Measurements from ENCODE around the gene RTF1. TPM values are rescaled to one million over a fixed set of nuclear protein-coding genes. Genes with fewer than 3 reads are reported as not detected.

The RTF1 gene
- polyA plus RNA-seq, 2 of the 4 experiments (the other 2 are of a cell fraction) = 21.1 to 22.8 TPM

DNA sequence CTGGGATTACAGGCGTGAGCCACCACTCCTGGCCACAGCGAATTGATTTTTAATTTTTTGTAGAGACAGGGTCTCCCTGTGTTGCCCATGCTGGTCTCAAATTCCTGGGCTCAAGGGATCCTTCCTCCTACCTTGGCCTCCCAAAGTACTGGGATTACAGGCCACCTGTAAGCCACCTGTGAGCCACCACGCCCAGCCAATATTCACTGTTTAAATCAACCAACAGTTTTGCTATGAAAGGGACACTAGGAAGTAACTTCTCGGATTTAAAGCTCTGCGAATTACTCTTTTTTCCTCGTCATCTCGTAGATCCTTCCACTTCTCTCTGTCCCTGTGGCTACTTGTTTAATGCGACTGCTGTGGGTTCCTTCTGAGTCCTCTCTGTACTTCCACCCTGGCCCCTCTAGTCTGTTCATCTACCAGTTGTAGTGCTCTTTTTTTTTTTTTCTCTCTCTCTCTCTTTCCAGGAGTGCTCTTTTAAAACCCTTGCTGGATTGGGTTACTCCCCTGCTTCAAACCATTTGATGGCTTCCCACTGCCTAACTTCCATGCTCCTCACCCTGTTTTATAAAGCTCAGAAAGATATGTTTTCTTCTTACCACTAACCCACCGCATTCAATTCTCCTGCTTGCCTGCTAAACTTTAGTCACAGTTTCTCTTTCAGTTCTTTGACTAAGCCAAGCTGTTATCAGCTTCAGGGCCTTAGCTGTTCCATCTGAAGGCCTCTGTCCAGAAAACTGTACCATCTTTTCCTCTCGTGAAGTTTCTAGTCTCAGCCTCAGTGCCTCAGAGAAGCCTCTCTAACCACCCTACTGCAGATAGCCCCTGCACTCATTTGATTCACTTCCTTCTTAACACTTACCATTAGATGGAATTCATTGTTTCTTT lies 12.4 kb downstream of the RTF1 start:
- CTCF ChIA-PET = no interaction called here
- no peak overlapping the region for H3K27ac ChIP-seq
- no peaks in the 10 kb centered on the region for H3K4me1 ChIP-seq
- no peak overlapping the region for H3K4me3 ChIP-seq
- no peak for DNase-seq (ENCODE audit: low read depth in 1 of 2, low spot score in 1 of 2)
- WGBS (ENCODE audit: missing lambda C conversion rate) = 94% methylated on average over 10 of the region's 10 CpGs
- no peak for ATAC-seq
- no peak overlapping the region for H3K4me2 ChIP-seq
- POLR2A ChIA-PET = no interaction called here
- no peaks in the 10 kb centered on the region for H3K9me3 ChIP-seq
- no peak for FAIRE-seq
- TF ChIP-seq MYC (IDR thresholded peaks at IDR 0.05; ENCODE audit: borderline replicate concordance, low read length) (no peak), GATA3 (IDR thresholded peaks at IDR 0.05; ENCODE audit: borderline replicate concordance) (no peak), POLR2A (IDR thresholded peaks at IDR 0.05; ENCODE audit: low read length) (no peak), EP300 (IDR thresholded peaks at IDR 0.05) (no peak), SMC3 (IDR thresholded peaks at IDR 0.05) (no peak), HEYL (CRISPR knock-in tag; IDR thresholded peaks at IDR 0.05) (no peak), HOXA7 (CRISPR knock-in tag; IDR thresholded peaks at IDR 0.05) (no peak)
- TF ChIP-seq, protein P1, sequence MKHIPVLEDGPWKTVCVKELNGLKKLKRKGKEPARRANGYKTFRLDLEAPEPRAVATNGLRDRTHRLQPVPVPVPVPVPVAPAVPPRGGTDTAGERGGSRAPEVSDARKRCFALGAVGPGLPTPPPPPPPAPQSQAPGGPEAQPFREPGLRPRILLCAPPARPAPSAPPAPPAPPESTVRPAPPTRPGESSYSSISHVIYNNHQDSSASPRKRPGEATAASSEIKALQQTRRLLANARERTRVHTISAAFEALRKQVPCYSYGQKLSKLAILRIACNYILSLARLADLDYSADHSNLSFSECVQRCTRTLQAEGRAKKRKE (CRISPR knock-in tag; IDR thresholded peaks at IDR 0.05; ENCODE audit: low read depth) = no peak
- TF ChIP-seq, protein P2, sequence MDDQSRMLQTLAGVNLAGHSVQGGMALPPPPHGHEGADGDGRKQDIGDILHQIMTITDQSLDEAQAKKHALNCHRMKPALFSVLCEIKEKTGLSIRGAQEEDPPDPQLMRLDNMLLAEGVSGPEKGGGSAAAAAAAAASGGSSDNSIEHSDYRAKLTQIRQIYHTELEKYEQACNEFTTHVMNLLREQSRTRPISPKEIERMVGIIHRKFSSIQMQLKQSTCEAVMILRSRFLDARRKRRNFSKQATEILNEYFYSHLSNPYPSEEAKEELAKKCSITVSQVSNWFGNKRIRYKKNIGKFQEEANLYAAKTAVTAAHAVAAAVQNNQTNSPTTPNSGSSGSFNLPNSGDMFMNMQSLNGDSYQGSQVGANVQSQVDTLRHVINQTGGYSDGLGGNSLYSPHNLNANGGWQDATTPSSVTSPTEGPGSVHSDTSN (IDR thresholded peaks at IDR 0.05) = no peak
- TF ChIP-seq, protein P3, sequence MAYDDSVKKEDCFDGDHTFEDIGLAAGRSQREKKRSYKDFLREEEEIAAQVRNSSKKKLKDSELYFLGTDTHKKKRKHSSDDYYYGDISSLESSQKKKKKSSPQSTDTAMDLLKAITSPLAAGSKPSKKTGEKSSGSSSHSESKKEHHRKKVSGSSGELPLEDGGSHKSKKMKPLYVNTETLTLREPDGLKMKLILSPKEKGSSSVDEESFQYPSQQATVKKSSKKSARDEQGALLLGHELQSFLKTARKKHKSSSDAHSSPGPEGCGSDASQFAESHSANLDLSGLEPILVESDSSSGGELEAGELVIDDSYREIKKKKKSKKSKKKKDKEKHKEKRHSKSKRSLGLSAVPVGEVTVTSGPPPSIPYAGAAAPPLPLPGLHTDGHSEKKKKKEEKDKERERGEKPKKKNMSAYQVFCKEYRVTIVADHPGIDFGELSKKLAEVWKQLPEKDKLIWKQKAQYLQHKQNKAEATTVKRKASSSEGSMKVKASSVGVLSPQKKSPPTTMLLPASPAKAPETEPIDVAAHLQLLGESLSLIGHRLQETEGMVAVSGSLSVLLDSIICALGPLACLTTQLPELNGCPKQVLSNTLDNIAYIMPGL (CRISPR knock-in tag; IDR thresholded peaks at IDR 0.05; ENCODE audit: borderline replicate concordance) = no peak
- TF ChIP-seq, protein P4, sequence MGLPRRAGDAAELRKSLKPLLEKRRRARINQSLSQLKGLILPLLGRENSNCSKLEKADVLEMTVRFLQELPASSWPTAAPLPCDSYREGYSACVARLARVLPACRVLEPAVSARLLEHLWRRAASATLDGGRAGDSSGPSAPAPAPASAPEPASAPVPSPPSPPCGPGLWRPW (IDR thresholded peaks at IDR 0.05) = no peak

DNA sequence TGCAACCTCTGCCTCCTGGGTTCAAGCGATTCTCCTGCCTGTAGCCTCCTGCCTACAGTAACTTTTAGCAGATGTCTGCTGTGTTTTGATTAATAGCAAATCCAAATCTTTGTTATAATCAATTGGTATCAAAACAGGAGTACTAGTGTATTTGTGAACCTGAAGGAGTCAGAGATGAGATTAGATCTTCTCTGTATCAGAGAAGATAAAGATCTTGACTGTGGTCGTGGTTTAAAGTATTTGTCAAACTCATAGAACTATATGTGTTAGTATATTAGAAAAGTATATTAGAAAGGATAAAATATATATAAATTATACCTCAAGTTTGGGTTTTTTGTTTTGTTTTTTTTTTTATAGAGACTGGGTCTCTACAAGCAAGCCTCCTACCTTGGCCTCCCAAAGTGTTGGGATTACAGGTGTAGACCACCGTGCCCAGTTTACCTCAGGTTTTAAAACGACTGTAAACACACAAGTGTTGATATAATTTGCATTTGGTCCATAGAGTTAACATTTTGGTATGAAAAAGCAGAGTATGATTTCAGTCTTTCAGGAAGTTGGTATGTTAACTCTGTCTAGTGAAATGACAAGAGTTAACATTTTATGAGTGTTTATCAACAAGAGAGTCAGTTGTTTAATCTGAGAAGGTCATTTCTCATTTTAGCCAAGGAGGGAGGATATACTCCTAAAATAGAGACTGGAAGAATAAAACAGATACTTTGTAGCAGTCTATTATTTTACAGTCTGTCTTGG lies 18.3 kb downstream of the RTF1 start:
- no peak overlapping the region for H3K27ac ChIP-seq
- WGBS (ENCODE audit: missing lambda C conversion rate) = 82% methylated on average over 4 of the region's 4 CpGs
- H3K4me2 ChIP-seq = no peak overlapping the region
- H3K4me3 ChIP-seq = no peak overlapping the region
- no peak for ATAC-seq
- ChIA-PET POLR2A (no interaction called here), CTCF (no interaction called here)
- no peak for DNase-seq (ENCODE audit: low read depth in 1 of 2, low spot score in 1 of 2)
- no peak for FAIRE-seq
- no peaks in the 10 kb centered on the region for H3K9me3 ChIP-seq
- no peaks in the 10 kb centered on the region for H3K4me1 ChIP-seq
- TF ChIP-seq, protein P5, sequence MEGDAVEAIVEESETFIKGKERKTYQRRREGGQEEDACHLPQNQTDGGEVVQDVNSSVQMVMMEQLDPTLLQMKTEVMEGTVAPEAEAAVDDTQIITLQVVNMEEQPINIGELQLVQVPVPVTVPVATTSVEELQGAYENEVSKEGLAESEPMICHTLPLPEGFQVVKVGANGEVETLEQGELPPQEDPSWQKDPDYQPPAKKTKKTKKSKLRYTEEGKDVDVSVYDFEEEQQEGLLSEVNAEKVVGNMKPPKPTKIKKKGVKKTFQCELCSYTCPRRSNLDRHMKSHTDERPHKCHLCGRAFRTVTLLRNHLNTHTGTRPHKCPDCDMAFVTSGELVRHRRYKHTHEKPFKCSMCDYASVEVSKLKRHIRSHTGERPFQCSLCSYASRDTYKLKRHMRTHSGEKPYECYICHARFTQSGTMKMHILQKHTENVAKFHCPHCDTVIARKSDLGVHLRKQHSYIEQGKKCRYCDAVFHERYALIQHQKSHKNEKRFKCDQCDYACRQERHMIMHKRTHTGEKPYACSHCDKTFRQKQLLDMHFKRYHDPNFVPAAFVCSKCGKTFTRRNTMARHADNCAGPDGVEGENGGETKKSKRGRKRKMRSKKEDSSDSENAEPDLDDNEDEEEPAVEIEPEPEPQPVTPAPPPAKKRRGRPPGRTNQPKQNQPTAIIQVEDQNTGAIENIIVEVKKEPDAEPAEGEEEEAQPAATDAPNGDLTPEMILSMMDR (IDR thresholded peaks at IDR 0.05) = no peak
- no peak for TF ChIP-seq NFE2L2 (conservative IDR thresholded peaks at IDR 0.05; ENCODE audit: low read length)
- no peak for TF ChIP-seq HOXB5 (CRISPR knock-in tag; IDR thresholded peaks at IDR 0.05)
- no peak for TF ChIP-seq ZNF302 (CRISPR knock-in tag; IDR thresholded peaks at IDR 0.05)
- TF ChIP-seq, protein P3 (CRISPR knock-in tag; IDR thresholded peaks at IDR 0.05; ENCODE audit: borderline replicate concordance) = no peak
- TF ChIP-seq FOXS1 (CRISPR knock-in tag; IDR thresholded peaks at IDR 0.05) = no peak
- TF ChIP-seq TFCP2L1 (CRISPR knock-in tag; IDR thresholded peaks at IDR 0.05) = no peak
- TF ChIP-seq EHF (CRISPR knock-in tag; IDR thresholded peaks at IDR 0.05) = no peak
- TF ChIP-seq, protein P6, sequence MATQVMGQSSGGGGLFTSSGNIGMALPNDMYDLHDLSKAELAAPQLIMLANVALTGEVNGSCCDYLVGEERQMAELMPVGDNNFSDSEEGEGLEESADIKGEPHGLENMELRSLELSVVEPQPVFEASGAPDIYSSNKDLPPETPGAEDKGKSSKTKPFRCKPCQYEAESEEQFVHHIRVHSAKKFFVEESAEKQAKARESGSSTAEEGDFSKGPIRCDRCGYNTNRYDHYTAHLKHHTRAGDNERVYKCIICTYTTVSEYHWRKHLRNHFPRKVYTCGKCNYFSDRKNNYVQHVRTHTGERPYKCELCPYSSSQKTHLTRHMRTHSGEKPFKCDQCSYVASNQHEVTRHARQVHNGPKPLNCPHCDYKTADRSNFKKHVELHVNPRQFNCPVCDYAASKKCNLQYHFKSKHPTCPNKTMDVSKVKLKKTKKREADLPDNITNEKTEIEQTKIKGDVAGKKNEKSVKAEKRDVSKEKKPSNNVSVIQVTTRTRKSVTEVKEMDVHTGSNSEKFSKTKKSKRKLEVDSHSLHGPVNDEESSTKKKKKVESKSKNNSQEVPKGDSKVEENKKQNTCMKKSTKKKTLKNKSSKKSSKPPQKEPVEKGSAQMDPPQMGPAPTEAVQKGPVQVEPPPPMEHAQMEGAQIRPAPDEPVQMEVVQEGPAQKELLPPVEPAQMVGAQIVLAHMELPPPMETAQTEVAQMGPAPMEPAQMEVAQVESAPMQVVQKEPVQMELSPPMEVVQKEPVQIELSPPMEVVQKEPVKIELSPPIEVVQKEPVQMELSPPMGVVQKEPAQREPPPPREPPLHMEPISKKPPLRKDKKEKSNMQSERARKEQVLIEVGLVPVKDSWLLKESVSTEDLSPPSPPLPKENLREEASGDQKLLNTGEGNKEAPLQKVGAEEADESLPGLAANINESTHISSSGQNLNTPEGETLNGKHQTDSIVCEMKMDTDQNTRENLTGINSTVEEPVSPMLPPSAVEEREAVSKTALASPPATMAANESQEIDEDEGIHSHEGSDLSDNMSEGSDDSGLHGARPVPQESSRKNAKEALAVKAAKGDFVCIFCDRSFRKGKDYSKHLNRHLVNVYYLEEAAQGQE (IDR thresholded peaks at IDR 0.05) = no peak
- no peak for TF ChIP-seq ZC3H11A (IDR thresholded peaks at IDR 0.05)
- no peak for TF ChIP-seq BHLHE40 (IDR thresholded peaks at IDR 0.05; ENCODE audit: low read depth, low read length)
- no peak for TF ChIP-seq SREBF2 (IDR thresholded peaks at IDR 0.05)
- no peak for TF ChIP-seq GATA3 (IDR thresholded peaks at IDR 0.05; ENCODE audit: borderline replicate concordance)

All from A549 (cell line).